ENCODE measurements around the gene ROM1.

- TF ChIP-seq FOXP2 (optimal IDR thresholded peaks at IDR 0.05; ENCODE audit: control extremely low read depth, extremely low read length, insufficient read depth) (no peak), EZH2 (IDR thresholded peaks at IDR 0.05) (no peak)
Measured at GRCh38 chr11:62613291-62613778, 278 bp downstream of the ROM1 start.
